Measurements from ENCODE around the gene ADRB2. TPM values are rescaled to one million over a fixed set of nuclear protein-coding genes. Genes with fewer than 3 reads are reported as not detected.

The ADRB2 gene
- polyA plus RNA-seq, 3 donors: 6.8 to 10.9 (median 10.8) TPM

DNA sequence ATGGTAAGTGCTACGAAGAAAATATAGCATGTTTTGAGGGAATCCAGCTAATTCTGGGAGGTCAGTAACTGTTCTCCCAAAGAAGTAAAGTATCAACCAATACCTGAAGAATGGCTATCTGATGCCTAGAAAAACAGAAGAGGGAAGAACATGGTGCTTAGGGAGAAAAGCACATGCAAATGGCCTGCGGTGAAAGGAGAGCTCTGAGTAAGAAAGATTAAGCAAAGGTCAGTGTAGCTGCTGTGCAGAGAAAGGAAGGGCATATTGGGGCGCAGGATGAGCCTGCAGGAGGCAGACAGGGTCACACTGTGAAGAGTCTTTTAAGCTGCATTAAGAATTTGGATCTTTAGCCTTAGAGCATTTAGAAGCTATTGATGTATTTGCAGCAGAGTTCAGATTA is 11.0 kb downstream of the ADRB2 start:
- no peaks in the 10 kb centered on the region for H3K9me3 ChIP-seq (replicated peaks in 1 of 2; ENCODE audit: control insufficient read depth in 1 of 2, insufficient read depth in 1 of 2, low read length in 2 of 2)
- intact Hi-C loops (cut with micrococcal nuclease): loop anchor here in 1 of 2 donors (10.0 kb wide), 1 partner anchor 653 kb away; no protein-coding TSS in a partner anchor

DNA sequence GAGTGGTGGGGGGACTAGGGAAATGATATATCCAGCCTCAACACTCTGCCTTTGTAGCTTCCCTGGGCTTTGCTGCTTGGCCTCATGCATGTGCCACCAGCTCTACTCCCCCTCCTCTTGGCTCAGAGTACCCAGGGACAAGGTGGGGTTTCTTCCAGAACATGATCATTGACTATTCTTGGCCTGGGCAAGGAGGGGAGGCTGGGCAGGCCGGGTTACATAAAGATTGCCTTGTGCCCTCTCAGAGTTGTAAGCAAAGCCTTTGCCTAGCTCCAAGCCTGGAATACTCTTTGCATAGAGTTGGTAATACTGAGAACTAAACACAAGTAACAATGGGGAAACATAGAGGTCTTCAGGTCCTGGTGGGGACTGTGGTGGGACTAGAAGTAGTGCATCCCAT is 11.9 kb downstream of the ADRB2 start:
- Histone ChIP-seq H3K4me3 (replicated peaks in 1 of 3; ENCODE audit: low read depth in 2 of 3, low read length in 3 of 3) (no peak overlapping the region), H2AFZ (ENCODE audit: insufficient read depth, low read depth, low read length, poor library complexity, severe bottlenecking) (no peak overlapping the region), H3K36me3 (replicated peaks in 1 of 2; ENCODE audit: control insufficient read depth in 1 of 2, insufficient read depth in 2 of 2, low read length in 2 of 2) (peaks cover 20 to 75% of the 10 kb centered on the region in 2 donors), H3K27ac (ENCODE audit: low read depth in 1 of 2, low read length in 2 of 2) (no peak overlapping the region), H3K9ac (ENCODE audit: insufficient read depth, low read length, poor library complexity, severe bottlenecking) (no peak overlapping the region), H3K4me2 (replicated peaks; ENCODE audit: extremely low read depth, low read length, poor library complexity, severe bottlenecking) (no peak overlapping the region), H3K79me2 (ENCODE audit: insufficient read depth, low read length) (peaks cover 96% of the 10 kb centered on the region), H4K20me1 (ENCODE audit: insufficient read depth, low read length) (peaks cover 99% of the 10 kb centered on the region), H3K9me3 (replicated peaks in 1 of 2; ENCODE audit: control insufficient read depth in 1 of 2, insufficient read depth in 1 of 2, low read length in 2 of 2) (no peaks in the 10 kb centered on the region), H3K27me3 (ENCODE audit: control insufficient read depth in 2 of 2, insufficient read depth in 2 of 2, low read length in 2 of 2) (no peaks in the 10 kb centered on the region), H3K4me1 (ENCODE audit: control insufficient read depth in 1 of 2, insufficient read depth in 2 of 2, low read length in 2 of 2) (peaks cover 19 to 20% of the 10 kb centered on the region in 2 donors)
- no CpG with 5 or more reads among the region's 1 CpG for WGBS (ENCODE audit: insufficient coverage)
- no peak for DNase-seq
- Mint-ChIP-seq H3K27ac (peak overlapping the region in 3 of 7 donors; percentile 25 to 40 (median 34)), H3K4me1 (peaks cover 52% of the 10 kb centered on the region), H3K36me3 (peaks cover 50 to 68% of the 10 kb centered on the region in 2 donors), H3K4me3 (no peak overlapping the region), H3K9me3 (peaks cover 0 to 2% (median 0%) of the 10 kb centered on the region in 7 donors), H3K27me3 (ENCODE audit: low read depth in 3 of 3) (no peaks in the 10 kb centered on the region)
- TF ChIP-seq, protein P1, sequence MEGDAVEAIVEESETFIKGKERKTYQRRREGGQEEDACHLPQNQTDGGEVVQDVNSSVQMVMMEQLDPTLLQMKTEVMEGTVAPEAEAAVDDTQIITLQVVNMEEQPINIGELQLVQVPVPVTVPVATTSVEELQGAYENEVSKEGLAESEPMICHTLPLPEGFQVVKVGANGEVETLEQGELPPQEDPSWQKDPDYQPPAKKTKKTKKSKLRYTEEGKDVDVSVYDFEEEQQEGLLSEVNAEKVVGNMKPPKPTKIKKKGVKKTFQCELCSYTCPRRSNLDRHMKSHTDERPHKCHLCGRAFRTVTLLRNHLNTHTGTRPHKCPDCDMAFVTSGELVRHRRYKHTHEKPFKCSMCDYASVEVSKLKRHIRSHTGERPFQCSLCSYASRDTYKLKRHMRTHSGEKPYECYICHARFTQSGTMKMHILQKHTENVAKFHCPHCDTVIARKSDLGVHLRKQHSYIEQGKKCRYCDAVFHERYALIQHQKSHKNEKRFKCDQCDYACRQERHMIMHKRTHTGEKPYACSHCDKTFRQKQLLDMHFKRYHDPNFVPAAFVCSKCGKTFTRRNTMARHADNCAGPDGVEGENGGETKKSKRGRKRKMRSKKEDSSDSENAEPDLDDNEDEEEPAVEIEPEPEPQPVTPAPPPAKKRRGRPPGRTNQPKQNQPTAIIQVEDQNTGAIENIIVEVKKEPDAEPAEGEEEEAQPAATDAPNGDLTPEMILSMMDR (IDR thresholded peaks at IDR 0.05): no peak
- intact Hi-C loops (cut with micrococcal nuclease): loop anchor here in 1 of 2 donors (10.0 kb wide), 1 partner anchor 654 kb away; no protein-coding TSS in a partner anchor

More for the DNA sequence above, 11.0 kb downstream of the ADRB2 start:
- no peak overlapping the region for H3K4me2 ChIP-seq (replicated peaks; ENCODE audit: extremely low read depth, low read length, poor library complexity, severe bottlenecking)
- peak overlapping the region in 2 of 7 donors; percentile 0 to 4 for H3K27ac Mint-ChIP-seq
- TF ChIP-seq, protein P1 (IDR thresholded peaks at IDR 0.05): no peak
- peaks cover 29 to 30% of the 10 kb centered on the region in 2 donors for H3K4me1 ChIP-seq (ENCODE audit: control insufficient read depth in 1 of 2, insufficient read depth in 2 of 2, low read length in 2 of 2)
- H3K27me3 Mint-ChIP-seq (ENCODE audit: low read depth in 3 of 3): no peaks in the 10 kb centered on the region
- peaks cover 0 to 2% (median 0%) of the 10 kb centered on the region in 7 donors for H3K9me3 Mint-ChIP-seq
- peaks cover 98% of the 10 kb centered on the region for H4K20me1 ChIP-seq (ENCODE audit: insufficient read depth, low read length)
- no peak overlapping the region for H2AFZ ChIP-seq (ENCODE audit: insufficient read depth, low read depth, low read length, poor library complexity, severe bottlenecking)
- H3K4me1 Mint-ChIP-seq: peaks cover 57% of the 10 kb centered on the region
- no peak overlapping the region for H3K4me3 ChIP-seq (replicated peaks in 1 of 3; ENCODE audit: low read depth in 2 of 3, low read length in 3 of 3)
- H3K9ac ChIP-seq (ENCODE audit: insufficient read depth, low read length, poor library complexity, severe bottlenecking): no peak overlapping the region
- H3K36me3 ChIP-seq (replicated peaks in 1 of 2; ENCODE audit: control insufficient read depth in 1 of 2, insufficient read depth in 2 of 2, low read length in 2 of 2): peaks cover 20 to 72% of the 10 kb centered on the region in 2 donors
- 100% methylated on average over 3 of the region's 3 CpGs for WGBS (ENCODE audit: insufficient coverage)
- peaks cover 96% of the 10 kb centered on the region for H3K79me2 ChIP-seq (ENCODE audit: insufficient read depth, low read length)
- peaks cover 52 to 76% of the 10 kb centered on the region in 2 donors for H3K36me3 Mint-ChIP-seq
- H3K27me3 ChIP-seq (ENCODE audit: control insufficient read depth in 2 of 2, insufficient read depth in 2 of 2, low read length in 2 of 2): no peaks in the 10 kb centered on the region
- no peak overlapping the region for H3K4me3 Mint-ChIP-seq
- no peak overlapping the region for H3K27ac ChIP-seq (ENCODE audit: low read depth in 1 of 2, low read length in 2 of 2)
- no peak for DNase-seq

All from CD14-positive monocyte (primary cell).